DOHH2 (cell line): ENCODE data around the gene MYOG.

Experiments used
- H3F3A ChIP-seq: fragments of 200-600 bp; sonication (generic), shearing (Covaris generic); 2 replicates; pipeline ENCODE4 v1.6.0; 2016; ENCODE audit warnings: antibody characterized with exemption, mild to moderate bottlenecking; ENCODE audit not compliant: control insufficient read depth, insufficient read depth
- H3K27ac ChIP-seq: fragments of 200-600 bp; sonication (generic); 2 replicates; pipeline ENCODE4 v1.5.1; 2014; ENCODE audit warnings: low read depth, mild to moderate bottlenecking, low read length, moderate library complexity
- H3K27me3 ChIP-seq: fragments of 200-600 bp; sonication (generic); 2 replicates; pipeline ENCODE4 v1.6.1; 2014; ENCODE audit warnings: mild to moderate bottlenecking, low read length, mixed read lengths; ENCODE audit not compliant: control insufficient read depth
- H3K36me3 ChIP-seq: fragments of 200-600 bp; sonication (generic); 2 replicates; pipeline ENCODE4 v1.6.1; 2014; ENCODE audit warnings: mild to moderate bottlenecking, low read length, moderate library complexity, mixed read lengths; ENCODE audit not compliant: control insufficient read depth
- H3K4me1 ChIP-seq: fragments of 200-600 bp; sonication (generic); 2 replicates; pipeline ENCODE4 v1.6.1; 2014; ENCODE audit warnings: mild to moderate bottlenecking, low read length, mixed read lengths; ENCODE audit not compliant: control insufficient read depth
- H3K4me2 ChIP-seq: fragments of 200-600 bp; sonication (generic); 2 replicates; pipeline ENCODE4 v1.6.0; 2014; ENCODE audit warnings: mild to moderate bottlenecking, low read length, moderate library complexity
- H3K4me3 ChIP-seq: fragments of 200-600 bp; sonication (generic); 2 replicates; pipeline ENCODE4 v1.5.1; 2014; ENCODE audit warnings: mild to moderate bottlenecking, low read length, mixed read lengths
- H3K79me2 ChIP-seq: fragments of 200-600 bp; sonication (generic); 2 replicates; pipeline ENCODE4 v1.6.1; 2014; ENCODE audit warnings: mild to moderate bottlenecking, low read length, mixed read lengths; ENCODE audit not compliant: control insufficient read depth
- H3K9me2 ChIP-seq: fragments of 200-600 bp; sonication (generic); replicated peaks from 2 replicates; pipeline ENCODE4 v1.6.1; 2014; ENCODE audit warnings: mild to moderate bottlenecking, low read length, mixed read lengths; ENCODE audit not compliant: control insufficient read depth
- H3K9me3 ChIP-seq: fragments of 200-600 bp; sonication (generic); 2 replicates; pipeline ENCODE4 v1.6.1; 2014; ENCODE audit warnings: antibody characterized with exemption, low read length, mixed read lengths; ENCODE audit not compliant: control insufficient read depth, insufficient read depth
- H4K20me1 ChIP-seq: fragments of 200-600 bp; sonication (generic); 2 replicates; pipeline ENCODE4 v1.6.0; 2014; ENCODE audit warnings: low read depth, mild to moderate bottlenecking, antibody characterized with exemption, low read length, moderate library complexity; ENCODE audit not compliant: control insufficient read depth, insufficient read depth
- CTCF ChIP-seq: fragments of 200-600 bp; sonication (generic); IDR thresholded peaks from one replicate; pipeline ENCODE4 v1.5.1; 2014; ENCODE audit warnings: antibody characterized with exemption, mild to moderate bottlenecking, low read depth, low read length; ENCODE audit not compliant: poor library complexity, severe bottlenecking
- EZH2phosphoT487 ChIP-seq: fragments of 200-600 bp; sonication (generic); IDR thresholded peaks from 2 replicates; pipeline ENCODE4 v1.6.1; 2017; ENCODE audit warnings: borderline replicate concordance, mild to moderate bottlenecking, antibody characterized with exemption, low read length, moderate library complexity, mixed read lengths

Gene MYOG

GRCh38 chr1:203060115-203060514 is 25.7 kb downstream of the MYOG start:
- no peaks in the 10 kb centered on the region for H4K20me1 ChIP-seq

DNA sequence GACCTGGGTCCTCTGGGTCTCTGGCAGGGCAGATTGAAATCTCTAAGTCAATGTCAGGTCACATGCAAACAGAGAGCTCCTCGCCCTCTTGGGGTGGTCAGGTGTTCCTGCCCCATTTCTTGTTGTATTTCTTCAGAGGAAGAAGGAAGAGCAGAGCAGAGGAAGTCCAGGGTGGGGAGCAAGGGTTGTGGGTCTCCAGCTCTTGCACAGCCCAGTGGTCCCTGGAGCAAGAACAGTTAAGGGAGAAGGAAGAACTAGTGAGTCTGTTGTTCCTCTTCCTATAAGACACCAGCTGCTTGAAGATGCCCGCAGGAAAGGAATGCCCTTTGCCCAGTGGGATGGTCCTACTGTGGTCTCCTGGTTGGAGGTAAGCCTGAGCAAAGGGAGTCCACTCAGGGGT is 26.3 kb downstream of the MYOG start:
- Histone ChIP-seq H3F3A (no peaks in the 10 kb centered on the region), H3K9me3 (no peaks in the 10 kb centered on the region), H3K36me3 (no peaks in the 10 kb centered on the region), H3K4me3 (no peak overlapping the region), H3K9me2 (no peaks in the 10 kb centered on the region), H3K79me2 (no peaks in the 10 kb centered on the region), H3K4me1 (no peaks in the 10 kb centered on the region), H3K27ac (no peak overlapping the region), H4K20me1 (no peaks in the 10 kb centered on the region), H3K4me2 (no peak overlapping the region), H3K27me3 (no peaks in the 10 kb centered on the region; the same call in 1 of the 2 replicates)
- no peak for TF ChIP-seq CTCF
- TF ChIP-seq EZH2phosphoT487, result no peak

More at GRCh38 chr1:203060115-203060514, 25.7 kb downstream of the MYOG start:
- Histone ChIP-seq H3K4me1 (no peaks in the 10 kb centered on the region), H3K9me2 (no peaks in the 10 kb centered on the region), H3F3A (no peaks in the 10 kb centered on the region), H3K9me3 (no peaks in the 10 kb centered on the region), H3K79me2 (no peaks in the 10 kb centered on the region), H3K4me2 (no peak overlapping the region), H3K27me3 (no peaks in the 10 kb centered on the region; the same call in 1 of the 2 replicates), H3K4me3 (no peak overlapping the region), H3K27ac (no peak overlapping the region), H3K36me3 (no peaks in the 10 kb centered on the region)
- TF ChIP-seq CTCF (no peak), EZH2phosphoT487 (no peak)

- no peak overlapping the region for H3K4me2 ChIP-seq
- no peaks in the 10 kb centered on the region for H3K36me3 ChIP-seq
- H3K4me1 ChIP-seq, result no peaks in the 10 kb centered on the region
- H3K9me2 ChIP-seq, result no peaks in the 10 kb centered on the region
- H3K4me3 ChIP-seq, result no peak overlapping the region
- H3F3A ChIP-seq, result no peaks in the 10 kb centered on the region
- H3K9me3 ChIP-seq, result no peaks in the 10 kb centered on the region
- no peaks in the 10 kb centered on the region; the same call in 1 of the 2 replicates for H3K27me3 ChIP-seq
- no peaks in the 10 kb centered on the region for H3K79me2 ChIP-seq
- no peak for TF ChIP-seq EZH2phosphoT487
- TF ChIP-seq CTCF, result no peak
- H4K20me1 ChIP-seq, result no peaks in the 10 kb centered on the region
- no peak overlapping the region for H3K27ac ChIP-seq
Observed at GRCh38 chr1:203058676-203058935, 27.2 kb downstream of the MYOG start.
